ENCODE data around the gene LZTS2. TPM values are rescaled to one million over a fixed set of nuclear protein-coding genes. Genes with fewer than 3 reads are reported as not detected.

Gene LZTS2
- total RNA-seq, 1 experiment from 2014 or later = 93.0 TPM

- intact Hi-C loops (cut with micrococcal nuclease) = no loop called here
- DNase-seq (ENCODE audit: low read depth, low spot score) = no peak
- RAD21 ChIA-PET (ENCODE audit: low non-redundant PET in 1 of 2, low total read pairs in 2 of 2, uncharacterized antibody in 2 of 2, unreplicated experiment in 2 of 2) = no interaction called here
These were observed 32.7 kb upstream of the LZTS2 start for GRCh38 chr10:100966887-100967286.

GRCh38 chr10:100967332-100967731 lies 32.3 kb upstream of the LZTS2 start:
- no peak for TF ChIP-seq SRF (IDR thresholded peaks at IDR 0.05; ENCODE audit: low read depth)
- no peak for TF ChIP-seq EZH2 (IDR thresholded peaks at IDR 0.05)
- Histone ChIP-seq H3K9me3 (ENCODE audit: control insufficient read depth in 1 of 2, insufficient read depth in 1 of 2, low read depth in 1 of 2, low read length in 2 of 2) (no peaks in the 10 kb centered on the region), H3K4me3 (replicated peaks in 1 of 2; ENCODE audit: low read depth in 1 of 2, low read length in 2 of 2) (no peak overlapping the region), H2AFZ (ENCODE audit: low read depth, low read length, poor library complexity, severe bottlenecking) (no peak overlapping the region), H3K79me2 (ENCODE audit: insufficient read depth, low read length) (no peaks in the 10 kb centered on the region), H3K27me3 (ENCODE audit: insufficient read depth, low read length) (no peaks in the 10 kb centered on the region), H4K20me1 (ENCODE audit: insufficient read depth) (no peaks in the 10 kb centered on the region), H3K36me3 (ENCODE audit: control insufficient read depth in 1 of 2, insufficient read depth in 2 of 2, low read length in 2 of 2) (peaks cover 0 to 19% of the 10 kb centered on the region in 2 experiments; a peak in 2 of 4 replicates), H3K9me2 (ENCODE audit: insufficient read depth) (no peaks in the 10 kb centered on the region), H3K9ac (ENCODE audit: low read length) (no peak overlapping the region), H3K4me1 (ENCODE audit: control insufficient read depth in 1 of 2, insufficient read depth in 2 of 2, low read length in 2 of 2) (peaks cover 7 to 32% of the 10 kb centered on the region in 2 experiments; a peak in 3 of 4 replicates), H3K27ac (ENCODE audit: low read depth, low read length) (no peak overlapping the region), H3K4me2 (ENCODE audit: low read length) (no peak overlapping the region)
- intact Hi-C loops (cut with micrococcal nuclease) = no loop called here
- ChIA-PET POLR2A (interaction anchor here (0.7 kb wide), 1 partner anchor 30 kb away, joined by 3 read pairs; no protein-coding TSS in a partner anchor), CTCF (interaction anchor here (0.5 to 2.7 kb wide), 4 partner anchors 10 to 49 kb away, joined by 3 to 10 read pairs (median 6); no protein-coding TSS in a partner anchor), RAD21 (ENCODE audit: low non-redundant PET in 1 of 2, low total read pairs in 2 of 2, uncharacterized antibody in 2 of 2, unreplicated experiment in 2 of 2) (no interaction called here)
- no TSS peak for BruUV-seq (replicated peaks)
- DNase-seq (ENCODE audit: low read depth, low spot score) = no peak
- no peak for ATAC-seq

More at GRCh38 chr10:100966887-100967286, 32.7 kb upstream of the LZTS2 start:
- Histone ChIP-seq H4K20me1 (ENCODE audit: insufficient read depth) (no peaks in the 10 kb centered on the region), H2AFZ (ENCODE audit: low read depth, low read length, poor library complexity, severe bottlenecking) (no peak overlapping the region), H3K79me2 (ENCODE audit: insufficient read depth, low read length) (no peaks in the 10 kb centered on the region), H3K4me2 (ENCODE audit: low read length) (no peak overlapping the region), H3K4me3 (replicated peaks in 1 of 2; ENCODE audit: low read depth in 1 of 2, low read length in 2 of 2) (no peak overlapping the region), H3K36me3 (ENCODE audit: control insufficient read depth in 1 of 2, insufficient read depth in 2 of 2, low read length in 2 of 2) (peaks cover 3 to 23% of the 10 kb centered on the region in 2 experiments; a peak in 3 of 4 replicates), H3K9ac (ENCODE audit: low read length) (no peak overlapping the region), H3K9me2 (ENCODE audit: insufficient read depth) (no peaks in the 10 kb centered on the region), H3K9me3 (ENCODE audit: control insufficient read depth in 1 of 2, insufficient read depth in 1 of 2, low read depth in 1 of 2, low read length in 2 of 2) (no peaks in the 10 kb centered on the region), H3K27ac (ENCODE audit: low read depth, low read length) (no peak overlapping the region), H3K4me1 (ENCODE audit: control insufficient read depth in 1 of 2, insufficient read depth in 2 of 2, low read length in 2 of 2) (peaks cover 7 to 31% of the 10 kb centered on the region in 2 experiments; a peak in 3 of 4 replicates), H3K27me3 (ENCODE audit: insufficient read depth, low read length) (no peaks in the 10 kb centered on the region)
- no peak for ATAC-seq
- POLR2A ChIA-PET = interaction anchor here (0.7 kb wide), 1 partner anchor 31 kb away, joined by 3 read pairs; no protein-coding TSS in a partner anchor
- CTCF ChIA-PET = interaction anchor here (1.5 to 2.7 kb wide), 3 partner anchors 9 to 49 kb away, joined by 3 to 10 read pairs (median 8); no protein-coding TSS in a partner anchor
- no peak for TF ChIP-seq CBX3 (IDR thresholded peaks at IDR 0.05; ENCODE audit: low read depth)
- TF ChIP-seq SRF (IDR thresholded peaks at IDR 0.05; ENCODE audit: low read depth) = no peak
- TF ChIP-seq SP1 (IDR thresholded peaks at IDR 0.05; ENCODE audit: low read depth) = no peak
- no peak for TF ChIP-seq TCF7L2 (IDR thresholded peaks at IDR 0.05; ENCODE audit: borderline replicate concordance, extremely low read depth, insufficient read depth, insufficient read length)
- no peak for TF ChIP-seq EZH2 (IDR thresholded peaks at IDR 0.05)
- no peak for TF ChIP-seq EGR1 (IDR thresholded peaks at IDR 0.05; ENCODE audit: low read depth)
- TF ChIP-seq FOSL1 (IDR thresholded peaks at IDR 0.05; ENCODE audit: low read depth) = no peak
- BruUV-seq (replicated peaks) = no TSS peak
